GM13976 (cell line): ENCODE data around the gene NPAS3.

Source experiments
- DNase-seq: peaks from one replicate; pipeline ENCODE4 v3.0.0; 2012; ENCODE audit warnings: low spot score
- CTCF ChIP-seq: IDR thresholded peaks from 2 replicates; pipeline ENCODE4 v1.5.1; 2012; ENCODE audit warnings: borderline replicate concordance, mild to moderate bottlenecking; ENCODE audit not compliant: insufficient read depth; ENCODE audit errors: extremely low read depth, missing control alignments, control extremely low read depth
- in situ Hi-C: fragments of 300-500 bp; cut with MboI; formaldehyde crosslinking; loops from one replicate; pipeline ENCODE4 v1.12.0; 2022; ENCODE audit warnings: low sequenced_read_pairs, mixed read lengths, inconsistent platforms; ENCODE audit not compliant: unreplicated experiment

NPAS3 gene

GRCh38 chr14:32968972-32969544 is 30.4 kb downstream of the NPAS3 start:
- in situ Hi-C loops = no loop called here
- DNase-seq = no peak
- TF ChIP-seq CTCF = no peak

- in situ Hi-C loops = no loop called here
- no peak for DNase-seq
- TF ChIP-seq CTCF = no peak
Measured at GRCh38 chr14:32977913-32978312, 39.2 kb downstream of the NPAS3 start.

GRCh38 chr14:32978691-32979255 is 40.1 kb downstream of the NPAS3 start:
- TF ChIP-seq CTCF = no peak
- in situ Hi-C loops = no loop called here

GRCh38 chr14:32980178-32980901 is 41.7 kb downstream of the NPAS3 start:
- no peak for DNase-seq
- TF ChIP-seq CTCF = no peak
- in situ Hi-C loops = no loop called here

More at GRCh38 chr14:32978691-32979255, 40.1 kb downstream of the NPAS3 start:
- no peak for DNase-seq

- in situ Hi-C loops = no loop called here
- no peak for TF ChIP-seq CTCF
- DNase-seq = no peak
Measured at GRCh38 chr14:32980902-32981501, 42.3 kb downstream of the NPAS3 start.

- in situ Hi-C loops = no loop called here
- no peak for TF ChIP-seq CTCF
- DNase-seq = no peak
Measured at GRCh38 chr14:32984241-32984930, 45.7 kb downstream of the NPAS3 start.
